Measurements from ENCODE around the gene ATOSB. TPM values are rescaled to one million over a fixed set of nuclear protein-coding genes. Genes with fewer than 3 reads are reported as not detected.

ATOSB gene
- total and polyA plus RNA-seq, 9 of the 15 experiments (the other 6 are each of a cell fraction or from before 2014, with no cell fraction given): 0.45 to 8.0 (median 4.2) TPM

GRCh38 chr9:35096035-35096849 lies 19.4 kb downstream of the ATOSB start, which contains the start of gene PIGO (continued):
- TF ChIP-seq REST (IDR thresholded peaks at IDR 0.05; ENCODE audit: borderline replicate concordance) (peak; percentile 58), REST (CRISPR knock-in tag; IDR thresholded peaks at IDR 0.05; ENCODE audit: low read depth) (peak; percentile 55; the same call in 1 of the 2 replicates), ZBTB34 (CRISPR knock-in tag; IDR thresholded peaks at IDR 0.05) (no peak), SLC30A9 (CRISPR knock-in tag; IDR thresholded peaks at IDR 0.05) (no peak), RFX7 (CRISPR knock-in tag; IDR thresholded peaks at IDR 0.05) (no peak), ZNF232 (CRISPR knock-in tag; IDR thresholded peaks at IDR 0.05) (no peak), ZNF316 (IDR thresholded peaks at IDR 0.05) (no peak), POLR2AphosphoS2 (IDR thresholded peaks at IDR 0.05; ENCODE audit: low read length) (no peak), ELK3 (CRISPR knock-in tag; IDR thresholded peaks at IDR 0.05) (no peak), ZNF57 (CRISPR knock-in tag; IDR thresholded peaks at IDR 0.05) (no peak), HLTF (IDR thresholded peaks at IDR 0.05) (no peak), UBTF (IDR thresholded peaks at IDR 0.05; ENCODE audit: borderline replicate concordance in 1 of 2, low read depth in 2 of 2, low read length in 2 of 2) (no peak), FIP1L1 (IDR thresholded peaks at IDR 0.05; ENCODE audit: low read depth, low read length, poor library complexity, severe bottlenecking) (no peak)
